ENCODE results near the gene ZNF385D.

The ZNF385D gene

GRCh38 chr3:21372316-21372715, 378.7 kb downstream of the ZNF385D start:
- Mint-ChIP-seq H3K4me3 (no peak overlapping the region), H3K9me3 (peaks cover 7% of the 10 kb centered on the region), H3K4me1 (ENCODE audit: low read depth) (no peaks in the 10 kb centered on the region), H3K27me3 (no peaks in the 10 kb centered on the region), H3K36me3 (ENCODE audit: low read depth) (no peaks in the 10 kb centered on the region), H3K27ac (no peak overlapping the region)
- DNase-seq = no peak
